ENCODE measurements around the gene PPP1R9A. TPM values are rescaled to one million over a fixed set of nuclear protein-coding genes. Genes with fewer than 3 reads are reported as not detected.

The PPP1R9A gene
- total RNA-seq, 1 donor from 2014 or later = 30.6 TPM

- H3K27me3 ChIP-seq = no peaks in the 10 kb centered on the region
- DNase-seq (no peak), ATAC-seq (peak; percentile 47)
- no peaks in the 10 kb centered on the region for H3K36me3 ChIP-seq
- intact Hi-C loops (cut with DNase I) = no loop called here
- TF ChIP-seq CTCF (IDR thresholded peaks at IDR 0.05) = no peak
- peaks cover 2% of the 10 kb centered on the region for H3K4me1 ChIP-seq
- H3K27ac ChIP-seq = no peak overlapping the region
- no peaks in the 10 kb centered on the region for H3K9me3 ChIP-seq
- H3K4me3 ChIP-seq = no peak overlapping the region
Observed at GRCh38 chr7:94980418-94981142, 73.2 kb downstream of the PPP1R9A start.

GRCh38 chr7:94995921-94996320 lies 88.5 kb downstream of the PPP1R9A start:
- DNase-seq = no peak
- H3K27me3 ChIP-seq = no peaks in the 10 kb centered on the region
- no peaks in the 10 kb centered on the region for H3K4me1 ChIP-seq
- H3K36me3 ChIP-seq = no peaks in the 10 kb centered on the region
- intact Hi-C loops (cut with DNase I) = no loop called here
- no peak overlapping the region for H3K27ac ChIP-seq
- no peak for ATAC-seq
- no peak overlapping the region for H3K4me3 ChIP-seq
- TF ChIP-seq CTCF (IDR thresholded peaks at IDR 0.05) = no peak
- H3K9me3 ChIP-seq = no peaks in the 10 kb centered on the region

- H3K9me3 ChIP-seq = no peaks in the 10 kb centered on the region
- H3K36me3 ChIP-seq = no peaks in the 10 kb centered on the region
- TF ChIP-seq CTCF (IDR thresholded peaks at IDR 0.05) = no peak
- no peak overlapping the region for H3K4me3 ChIP-seq
- DNase-seq (no peak), ATAC-seq (no peak)
- intact Hi-C loops (cut with DNase I) = no loop called here
- H3K4me1 ChIP-seq = no peaks in the 10 kb centered on the region
- H3K27ac ChIP-seq = no peak overlapping the region
- H3K27me3 ChIP-seq = no peaks in the 10 kb centered on the region
Observed at GRCh38 chr7:94996369-94996768, 89.0 kb downstream of the PPP1R9A start.

GRCh38 chr7:94997547-94997946 lies 90.2 kb downstream of the PPP1R9A start:
- intact Hi-C loops (cut with DNase I) = no loop called here
- H3K27me3 ChIP-seq = no peaks in the 10 kb centered on the region
- H3K4me3 ChIP-seq = no peak overlapping the region
- no peak overlapping the region for H3K27ac ChIP-seq
- no peaks in the 10 kb centered on the region for H3K4me1 ChIP-seq
- ATAC-seq (no peak), DNase-seq (no peak)
- H3K9me3 ChIP-seq = no peaks in the 10 kb centered on the region
- H3K36me3 ChIP-seq = no peaks in the 10 kb centered on the region
- no peak for TF ChIP-seq CTCF (IDR thresholded peaks at IDR 0.05)

GRCh38 chr7:94998266-94999068 lies 91.1 kb downstream of the PPP1R9A start:
- TF ChIP-seq CTCF (IDR thresholded peaks at IDR 0.05) = no peak
- no peaks in the 10 kb centered on the region for H3K4me1 ChIP-seq

More at GRCh38 chr7:94998266-94999068, 91.1 kb downstream of the PPP1R9A start:
- intact Hi-C loops (cut with DNase I) = no loop called here
- ATAC-seq (no peak), DNase-seq (no peak)
- no peaks in the 10 kb centered on the region for H3K9me3 ChIP-seq
- H3K27ac ChIP-seq = no peak overlapping the region
- H3K4me3 ChIP-seq = no peak overlapping the region
- H3K36me3 ChIP-seq = no peaks in the 10 kb centered on the region
- no peaks in the 10 kb centered on the region for H3K27me3 ChIP-seq
